ENCODE measurements around the gene STK25. TPM values are rescaled to one million over a fixed set of nuclear protein-coding genes. Genes with fewer than 3 reads are reported as not detected.

The STK25 gene
- total RNA-seq, 4 donors from 2014 or later = 159 to 427 (median 205) TPM

GRCh38 chr2:241500431-241500975 lies 7.9 kb downstream of the STK25 start:
- Histone ChIP-seq H3K4me1 (peaks cover 0 to 22% (median 13%) of the 10 kb centered on the region in 4 donors), H3K27me3 (no peaks in the 10 kb centered on the region), H3K9me3 (no peaks in the 10 kb centered on the region), H3K36me3 (no peaks in the 10 kb centered on the region), H3K27ac (no peak overlapping the region), H3K4me3 (no peak overlapping the region)
- intact Hi-C loops (cut with DNase I; ENCODE audit: low total_unique reads) (no loop called here), in situ Hi-C loops (cut with MboI; ENCODE audit: low pct_ligation_motif_present in 1 of 4, low pct_unique_long_range_greater_than_20kb in 1 of 4, low sequenced_read_pairs in 3 of 4) (no loop called here)
- TF ChIP-seq CTCF (IDR thresholded peaks at IDR 0.05) (no peak), POLR2AphosphoS5 (IDR thresholded peaks at IDR 0.05) (no peak), EP300 (IDR thresholded peaks at IDR 0.05; ENCODE audit: low read depth) (no peak), POLR2A (IDR thresholded peaks at IDR 0.05) (no peak)
- 92% methylated on average over 12 of the region's 12 CpGs; no CpG with 5 or more reads in 1 of the 2 donors for WGBS, 2 donors (ENCODE audit: low coverage in 1 of 2)
- DNase-seq = no peak

GRCh38 chr2:241500016-241500415 lies 8.4 kb downstream of the STK25 start:
- intact Hi-C loops (cut with DNase I; ENCODE audit: low total_unique reads) (no loop called here), in situ Hi-C loops (cut with MboI; ENCODE audit: low pct_ligation_motif_present in 1 of 4, low pct_unique_long_range_greater_than_20kb in 1 of 4, low sequenced_read_pairs in 3 of 4) (no loop called here)
- WGBS, 2 donors (ENCODE audit: low coverage in 1 of 2) = 98% methylated on average over 9 of the region's 10 CpGs; no CpG with 5 or more reads in 1 of the 2 donors
- TF ChIP-seq CTCF (IDR thresholded peaks at IDR 0.05) (no peak), EP300 (IDR thresholded peaks at IDR 0.05; ENCODE audit: low read depth) (no peak), POLR2AphosphoS5 (IDR thresholded peaks at IDR 0.05) (no peak), POLR2A (IDR thresholded peaks at IDR 0.05) (no peak)
- peaks cover 0 to 26% (median 12%) of the 10 kb centered on the region in 4 donors for H3K4me1 ChIP-seq
- no peaks in the 10 kb centered on the region for H3K9me3 ChIP-seq
- no peaks in the 10 kb centered on the region for H3K27me3 ChIP-seq
- H3K4me3 ChIP-seq = no peak overlapping the region
- no peaks in the 10 kb centered on the region for H3K36me3 ChIP-seq
- DNase-seq = no peak
- no peak overlapping the region for H3K27ac ChIP-seq

- H3K4me3 ChIP-seq = no peak overlapping the region
- peaks cover 0 to 31% (median 12%) of the 10 kb centered on the region in 4 donors for H3K4me1 ChIP-seq
- H3K9me3 ChIP-seq = no peaks in the 10 kb centered on the region
- no peak for TF ChIP-seq CTCF (IDR thresholded peaks at IDR 0.05)
- TF ChIP-seq EP300 (IDR thresholded peaks at IDR 0.05; ENCODE audit: low read depth) = no peak
- no peak for TF ChIP-seq POLR2AphosphoS5 (IDR thresholded peaks at IDR 0.05)
- H3K36me3 ChIP-seq = no peaks in the 10 kb centered on the region
- WGBS, 2 donors (ENCODE audit: low coverage in 1 of 2) = 89% methylated on average over 20 of the region's 28 CpGs; no CpG with 5 or more reads in 1 of the 2 donors
- no peak overlapping the region for H3K27ac ChIP-seq
- no peak for DNase-seq
- in situ Hi-C loops (cut with MboI; ENCODE audit: low pct_ligation_motif_present in 1 of 4, low pct_unique_long_range_greater_than_20kb in 1 of 4, low sequenced_read_pairs in 3 of 4) (no loop called here), intact Hi-C loops (cut with DNase I; ENCODE audit: low total_unique reads) (no loop called here)
- no peaks in the 10 kb centered on the region for H3K27me3 ChIP-seq
Measured at GRCh38 chr2:241499146-241499965, 9.0 kb downstream of the STK25 start.

All from transverse colon (tissue), 4 donors.